Stimulated activated CD4-positive, alpha-beta T cell treated with anti-CD3 and anti-CD28 coated beads, Interleukin-1b, Interleukin-23, amount 100 ng/mL, for 24 hours (primary cell): ENCODE measurements around the gene ARL2BP.
"Not testable (repeated sequence)": the region's sequence is repeated elsewhere in the genome, so short reads cannot be mapped to it uniquely, and the experiment has no call there.

Source experiments
- DNase-seq, 4 experiments: peaks; one replicate each; pipeline ENCODE4 v3.0.0-alpha.2; 2020; ENCODE audit warnings: low read depth in 4 of 4, low spot score in 1 of 4

Gene ARL2BP

GRCh38 chr16:57244767-57245471 is at the start of gene ARL2BP:
Gene ARL2BP, plus strand, starts transcription at chr16:57245259. Its CDS starts 109 bp downstream, at chr16:57245368.
- peak; percentile 87 to 97 (median 92) for DNase-seq

- no peak for DNase-seq
Measured at GRCh38 chr16:57196286-57196685, 48.8 kb upstream of the ARL2BP start.

- no peak for DNase-seq
Measured at GRCh38 chr16:57196753-57197152, 48.3 kb upstream of the ARL2BP start.

GRCh38 chr16:57200321-57200720 is 44.7 kb upstream of the ARL2BP start:
- not testable (repeated sequence) for DNase-seq

GRCh38 chr16:57200926-57201325 is 44.1 kb upstream of the ARL2BP start:
- DNase-seq, result not testable (repeated sequence)

- DNase-seq, result no peak
Measured at GRCh38 chr16:57202095-57202886, 42.8 kb upstream of the ARL2BP start.

GRCh38 chr16:57203451-57203850 is 41.6 kb upstream of the ARL2BP start:
- DNase-seq, result no peak

GRCh38 chr16:57204675-57205074 is 40.4 kb upstream of the ARL2BP start:
- DNase-seq, result no peak

GRCh38 chr16:57208926-57209325 is 36.1 kb upstream of the ARL2BP start:
- no peak for DNase-seq

- DNase-seq, result no peak
Measured at GRCh38 chr16:57209780-57210179, 35.3 kb upstream of the ARL2BP start.

- no peak for DNase-seq
Measured at GRCh38 chr16:57213462-57213861, 31.6 kb upstream of the ARL2BP start.

GRCh38 chr16:57216968-57217367 is 28.1 kb upstream of the ARL2BP start:
- DNase-seq, result no peak

GRCh38 chr16:57223057-57223456 is 22.0 kb upstream of the ARL2BP start:
- DNase-seq, result no peak

- no peak for DNase-seq
Measured at GRCh38 chr16:57224651-57225335, 20.3 kb upstream of the ARL2BP start.

GRCh38 chr16:57225978-57226377 is 19.1 kb upstream of the ARL2BP start:
- DNase-seq, result no peak

GRCh38 chr16:57226701-57227621 is 18.1 kb upstream of the ARL2BP start:
- no peak for DNase-seq

GRCh38 chr16:57229079-57229478 is 16.0 kb upstream of the ARL2BP start:
- no peak for DNase-seq

- no peak for DNase-seq
Measured at GRCh38 chr16:57231821-57232350, 13.2 kb upstream of the ARL2BP start.

- no peak for DNase-seq
Measured at GRCh38 chr16:57233944-57234706, 10.9 kb upstream of the ARL2BP start.

- no peak for DNase-seq
Measured at GRCh38 chr16:57234707-57235092, 10.4 kb upstream of the ARL2BP start.
